Measurements from ENCODE around the gene PLEKHN1.

Gene PLEKHN1

GRCh38 chr1:931380-932172 is 34.7 kb upstream of the PLEKHN1 start:
- DNase-seq: no peak

DNA sequence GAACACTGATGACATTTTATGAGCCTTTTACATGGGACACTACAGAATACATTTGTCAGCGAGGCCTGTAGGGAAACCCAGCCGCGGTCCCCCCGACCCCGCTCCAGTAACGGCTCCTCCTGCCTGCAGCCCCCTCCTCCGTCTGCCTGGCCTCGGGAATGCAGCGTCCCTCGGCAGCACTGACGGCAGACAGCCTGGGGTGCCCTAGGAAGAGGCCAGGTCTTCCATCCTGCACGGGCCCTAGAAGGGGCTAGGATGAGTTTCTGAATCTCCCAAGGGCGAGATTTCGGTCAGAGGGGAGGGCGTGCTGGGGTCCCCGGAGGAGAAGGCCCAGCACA is 34.1 kb upstream of the PLEKHN1 start:
- no peak for DNase-seq

- DNase-seq: no peak
Measured at GRCh38 chr1:932776-933602, 33.3 kb upstream of the PLEKHN1 start.

DNA sequence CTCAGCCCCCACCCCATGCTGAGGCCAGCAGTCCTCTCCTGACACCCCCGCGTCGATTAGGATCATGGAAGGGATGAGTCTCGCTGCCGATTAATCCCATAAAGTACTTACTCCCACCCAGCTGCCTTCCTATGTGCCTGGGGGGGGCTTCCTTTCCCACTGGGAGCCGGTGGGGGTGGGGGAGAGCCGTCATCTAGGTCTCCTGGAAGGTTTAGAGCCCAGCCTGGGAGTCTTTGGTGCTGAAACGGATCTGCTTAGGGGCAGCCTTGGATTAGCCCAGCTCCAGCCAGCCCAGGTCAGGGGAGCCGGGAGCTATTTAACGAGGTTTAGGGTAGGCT is 32.7 kb upstream of the PLEKHN1 start:
- no peak for DNase-seq

DNA sequence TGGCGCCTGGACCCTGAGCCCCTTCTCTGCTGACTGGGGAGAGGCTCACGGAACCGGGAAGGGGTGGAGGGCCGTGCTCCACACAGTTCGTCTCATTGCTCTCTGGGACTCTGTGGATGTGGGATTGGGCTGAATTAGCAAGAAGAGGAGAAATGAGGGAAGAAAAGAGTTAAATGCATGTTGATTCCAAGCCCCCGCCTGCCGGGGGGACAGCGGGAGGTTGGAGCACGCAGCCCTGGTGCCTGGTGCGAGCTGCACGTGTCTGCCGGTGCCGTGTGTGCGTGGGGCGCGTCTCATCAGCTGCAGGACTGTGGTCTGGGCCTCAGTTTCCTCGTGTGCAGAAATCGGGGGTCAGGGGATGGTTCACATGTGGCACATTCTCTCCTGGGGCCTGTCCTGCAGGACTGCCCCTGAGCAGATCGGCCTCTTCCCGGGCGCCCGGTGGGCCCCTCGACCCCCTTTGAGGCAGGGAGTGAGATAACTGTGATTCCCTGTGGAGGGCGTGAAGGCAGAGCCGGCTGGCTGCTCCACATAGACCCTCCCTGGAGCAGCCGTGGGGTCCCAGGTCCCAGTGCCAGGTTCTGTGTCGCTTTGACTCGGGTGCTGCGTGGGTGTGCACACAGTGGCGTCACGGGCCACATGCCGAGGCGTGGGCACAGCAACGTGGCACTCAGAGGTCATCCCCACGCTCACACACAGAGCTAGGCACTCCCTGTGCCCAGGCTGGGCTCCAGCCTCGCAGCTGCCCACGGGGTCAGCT is 31.1 kb upstream of the PLEKHN1 start:
- no peak for DNase-seq

- DNase-seq: peak; percentile 51 to 89
Measured at GRCh38 chr1:935751-936231, 30.5 kb upstream of the PLEKHN1 start.

DNA sequence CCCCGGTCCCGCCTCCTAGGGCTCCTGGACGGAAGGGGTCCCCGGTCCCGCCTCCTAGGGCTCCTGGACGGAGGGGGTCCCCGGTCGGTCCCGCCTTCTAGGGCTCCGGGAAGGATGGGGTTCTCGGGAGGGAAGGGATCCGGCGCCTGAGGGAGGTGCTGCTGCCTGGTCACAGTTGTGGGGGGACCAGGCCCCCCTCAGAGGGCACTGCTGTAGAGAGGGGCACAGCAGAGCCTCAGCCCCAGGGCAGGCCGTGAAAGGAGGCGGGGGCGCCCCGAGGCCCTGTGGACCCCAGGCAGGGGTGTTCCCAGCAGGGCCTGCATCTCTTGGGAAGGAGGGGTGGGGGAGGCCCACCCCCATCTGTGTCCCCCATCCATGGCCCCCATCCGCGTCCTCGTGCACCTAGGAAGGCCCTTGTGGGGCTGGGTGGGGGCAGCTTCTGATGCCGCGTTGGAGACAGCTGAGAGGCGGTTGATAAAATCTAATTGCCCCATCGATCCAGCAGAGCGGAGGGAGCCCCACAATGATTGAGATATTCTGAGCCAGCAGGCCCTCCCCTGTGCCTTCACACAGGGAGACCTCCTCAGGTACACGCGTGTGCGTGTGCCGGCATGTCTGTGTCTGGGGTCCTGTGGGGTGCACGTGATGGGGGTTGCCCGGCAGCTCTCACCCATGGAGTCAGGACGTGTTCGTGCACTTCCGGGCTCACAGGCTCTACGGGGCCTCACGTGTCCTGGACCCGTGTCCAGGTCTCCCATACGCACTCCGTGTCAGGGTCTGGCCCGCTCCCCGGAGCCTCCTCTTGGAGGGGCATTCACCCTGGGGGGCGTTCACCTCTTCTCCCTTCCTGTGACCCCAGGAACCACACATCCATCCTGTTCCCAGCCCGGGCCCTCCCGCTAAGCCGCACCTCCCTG is 29.7 kb upstream of the PLEKHN1 start:
- DNase-seq: no peak

DNA sequence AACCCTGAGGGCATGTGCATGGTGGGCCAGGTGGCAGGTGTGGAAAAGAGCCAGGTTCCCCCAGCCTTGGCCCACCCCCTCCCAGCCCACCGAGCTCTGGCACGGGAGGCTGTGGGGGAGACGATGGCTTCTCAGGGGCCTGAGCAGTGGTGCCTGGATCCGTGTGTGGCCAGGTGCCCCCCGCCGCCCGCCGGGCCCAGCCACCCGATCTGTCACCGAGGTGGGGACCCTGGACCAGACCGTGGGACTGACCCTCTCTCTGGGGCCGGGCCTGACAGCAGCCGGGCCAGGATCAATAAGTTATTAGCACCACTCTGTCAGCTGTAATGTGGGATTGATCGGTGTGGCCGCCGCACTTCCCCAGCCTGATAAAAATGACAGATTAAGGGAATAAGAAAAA is 28.8 kb upstream of the PLEKHN1 start:
- no peak for DNase-seq

DNA sequence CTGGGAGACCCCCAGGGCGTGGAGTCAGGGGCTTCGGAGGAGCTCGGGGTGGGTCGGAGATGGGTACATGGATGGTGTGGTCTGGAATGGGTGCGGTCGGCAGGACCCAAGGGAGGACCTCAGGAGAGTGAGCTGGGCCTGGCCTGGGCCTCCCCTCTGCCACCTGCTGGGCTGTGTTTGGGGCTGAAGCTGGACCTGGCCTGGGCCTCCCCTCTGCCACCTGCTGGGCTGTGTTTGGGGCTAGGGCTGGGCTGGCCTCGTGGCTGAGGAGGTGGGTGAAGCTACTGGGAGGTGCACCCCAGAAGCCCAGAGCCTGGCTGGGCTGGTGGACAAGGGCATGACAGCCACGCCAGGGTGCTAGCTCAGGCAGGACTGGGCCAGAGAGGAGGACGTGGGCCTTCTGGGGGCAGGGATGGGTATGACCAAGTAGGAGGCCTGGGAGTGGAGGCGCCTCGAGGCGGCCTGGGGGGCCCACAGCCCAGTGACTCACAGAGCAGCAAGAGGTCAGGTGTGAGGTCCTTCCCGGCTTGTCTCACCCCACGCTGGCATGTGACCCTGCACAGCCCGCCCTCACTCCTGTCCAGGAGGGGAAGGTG is 28.1 kb upstream of the PLEKHN1 start:
- no peak for DNase-seq

DNA sequence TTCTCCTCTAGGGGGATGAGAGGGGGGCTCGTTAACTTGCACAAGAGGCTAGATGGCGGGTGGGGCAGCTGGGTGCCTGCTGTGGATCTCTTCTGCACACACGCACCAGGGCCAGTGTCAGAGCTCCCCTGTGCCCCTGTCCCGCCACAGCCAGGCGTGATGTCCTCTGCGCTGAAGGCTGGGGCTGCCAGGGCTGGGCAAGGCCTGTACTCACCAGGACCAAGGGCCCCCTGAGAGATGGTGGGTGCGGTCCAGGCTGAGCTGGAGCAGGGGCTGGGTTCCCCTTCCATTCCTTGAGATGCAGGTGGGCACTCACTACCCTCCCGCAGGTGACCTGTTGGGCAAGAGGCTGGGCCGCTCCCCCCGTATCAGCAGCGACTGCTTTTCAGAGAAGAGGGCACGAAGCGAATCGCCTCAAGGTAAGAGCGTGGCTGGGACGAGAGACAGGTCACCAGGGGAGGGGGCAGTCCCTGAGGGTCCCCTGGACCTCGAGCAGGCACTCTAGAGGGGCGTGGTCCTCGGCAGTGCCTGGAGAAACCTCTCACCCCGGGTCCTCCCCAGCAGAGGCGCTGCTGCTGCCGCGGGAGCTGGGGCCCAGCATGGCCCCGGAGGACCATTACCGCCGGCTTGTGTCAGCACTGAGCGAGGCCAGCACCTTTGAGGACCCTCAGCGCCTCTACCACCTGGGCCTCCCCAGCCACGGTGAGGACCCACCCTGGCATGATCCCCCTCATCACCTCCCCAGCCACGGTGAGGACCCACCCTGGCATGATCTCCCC is 27.4 kb upstream of the PLEKHN1 start:
- DNase-seq: no peak

- no peak for DNase-seq
Measured at GRCh38 chr1:939511-940106, 26.7 kb upstream of the PLEKHN1 start.

- peak in 1 of 2 experiments; percentile 35 for DNase-seq
Measured at GRCh38 chr1:940107-941014, 25.9 kb upstream of the PLEKHN1 start.

- DNase-seq: no peak
Measured at GRCh38 chr1:941015-941587, 25.2 kb upstream of the PLEKHN1 start.

DNA sequence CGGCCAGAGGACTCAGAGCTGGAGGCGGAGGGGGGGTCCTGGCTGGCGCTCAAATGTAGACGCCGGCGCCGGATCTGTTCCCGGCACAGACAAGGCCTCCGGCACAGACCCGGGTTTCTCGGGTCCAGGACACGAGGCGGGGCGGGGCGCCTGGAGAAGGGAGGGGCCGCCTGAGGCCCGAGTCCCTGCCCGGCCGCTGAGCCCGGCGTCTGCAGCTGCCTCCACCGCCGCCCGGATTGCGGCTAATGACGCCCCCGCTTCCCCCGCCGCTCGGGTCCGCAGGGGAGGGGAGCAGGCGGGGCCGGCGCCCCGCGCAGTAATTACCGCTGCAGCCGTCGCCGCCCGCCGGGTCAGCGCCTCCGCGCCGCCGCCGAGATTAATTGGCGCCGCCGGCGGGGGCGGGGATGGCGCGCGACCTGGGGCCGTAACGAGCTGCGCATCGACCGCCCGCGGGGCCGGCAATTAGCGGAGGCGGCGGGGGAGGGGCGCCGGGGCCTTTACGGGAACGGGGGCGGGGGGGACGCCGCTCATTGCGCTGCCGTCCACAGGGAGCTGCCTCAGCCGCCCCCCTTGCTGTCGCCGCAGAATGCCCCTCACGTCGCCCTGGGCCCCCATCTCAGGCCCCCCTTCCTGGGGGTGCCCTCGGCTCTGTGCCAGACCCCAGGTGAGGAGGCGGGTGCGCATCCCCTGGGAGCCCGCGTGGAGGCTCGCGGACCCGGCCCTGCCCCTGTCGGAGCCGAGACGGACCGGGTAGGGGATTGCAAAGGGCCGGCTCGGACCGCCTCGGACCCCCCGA is 24.5 kb upstream of the PLEKHN1 start:
- peak; percentile 44 to 84 for DNase-seq

DNA sequence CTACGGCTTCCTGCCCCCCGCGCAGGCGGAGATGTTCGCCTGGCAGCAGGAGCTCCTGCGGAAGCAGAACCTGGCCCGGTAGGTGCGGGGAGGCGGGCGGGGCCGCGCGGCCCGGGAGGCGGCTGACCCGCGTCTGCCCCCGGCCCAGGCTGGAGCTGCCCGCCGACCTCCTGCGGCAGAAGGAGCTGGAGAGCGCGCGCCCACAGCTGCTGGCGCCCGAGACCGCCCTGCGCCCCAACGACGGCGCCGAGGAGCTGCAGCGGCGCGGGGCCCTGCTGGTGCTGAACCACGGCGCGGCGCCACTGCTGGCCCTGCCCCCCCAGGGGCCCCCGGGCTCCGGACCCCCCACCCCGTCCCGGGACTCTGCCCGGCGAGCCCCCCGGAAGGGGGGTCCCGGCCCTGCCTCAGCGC is 23.9 kb upstream of the PLEKHN1 start:
- no peak for DNase-seq

- DNase-seq: no peak
Measured at GRCh38 chr1:942864-943533, 23.3 kb upstream of the PLEKHN1 start.

- no peak for DNase-seq
Measured at GRCh38 chr1:943545-944340, 22.5 kb upstream of the PLEKHN1 start.

Data from NCI-H187 (cell line).